GM12864 (cell line): ENCODE data around the gene LYPD1.

Source experiments
- DNase-seq: peaks from one replicate; pipeline ENCODE4 v3.0.0-alpha.2; 2011; ENCODE audit warnings: low read depth
- H3K4me3 ChIP-seq: 2 replicates; pipeline ENCODE4 v1.5.1; 2011; ENCODE audit warnings: mild to moderate bottlenecking, low read depth, low read length, control low read depth
- CTCF ChIP-seq: IDR thresholded peaks from 2 replicates; pipeline ENCODE4 v1.5.1; 2011; ENCODE audit warnings: low read depth, mild to moderate bottlenecking, moderate library complexity, low read length, control low read depth, inconsistent platforms; ENCODE audit errors: missing control alignments

LYPD1 gene

GRCh38 chr2:132667706-132668105, 2.3 kb downstream of the LYPD1 start:
- no peak for TF ChIP-seq CTCF
- DNase-seq = no peak
- no peak overlapping the region for H3K4me3 ChIP-seq

- TF ChIP-seq CTCF = no peak
- DNase-seq = no peak
- H3K4me3 ChIP-seq = no peak overlapping the region
These were observed 4.4 kb downstream of the LYPD1 start for GRCh38 chr2:132665401-132666140.

- TF ChIP-seq CTCF = no peak
- no peak for DNase-seq
- H3K4me3 ChIP-seq = no peak overlapping the region
These were observed 5.9 kb downstream of the LYPD1 start for GRCh38 chr2:132664096-132664495.

- DNase-seq = no peak
- H3K4me3 ChIP-seq = no peak overlapping the region
- TF ChIP-seq CTCF = no peak
These were observed 7.3 kb downstream of the LYPD1 start for GRCh38 chr2:132662732-132663131.

GRCh38 chr2:132659331-132659730, 10.7 kb downstream of the LYPD1 start:
- no peak overlapping the region for H3K4me3 ChIP-seq
- TF ChIP-seq CTCF = no peak
- DNase-seq = no peak

GRCh38 chr2:132656266-132656975, 13.6 kb downstream of the LYPD1 start:
- H3K4me3 ChIP-seq = no peak overlapping the region
- no peak for DNase-seq
- no peak for TF ChIP-seq CTCF
